Measurements from ENCODE around the gene OSR1. TPM values are rescaled to one million over a fixed set of nuclear protein-coding genes. Genes with fewer than 3 reads are reported as not detected.
"Not testable (repeated sequence)": the region's sequence is repeated elsewhere in the genome, so short reads cannot be mapped to it uniquely, and the experiment has no call there.

OSR1 gene
- polyA plus RNA-seq, 4 donors = 0.27 to 12.2 (median 2.2) TPM; not detected in 1

GRCh38 chr2:19319698-19320097 is 38.7 kb downstream of the OSR1 start:
- FAIRE-seq (no peak), DNase-seq (no peak)
- H3K9me3 ChIP-seq (ENCODE audit: control insufficient read depth in 2 of 2, insufficient read depth in 1 of 2, low read depth in 1 of 2, low read length in 1 of 2) = peaks cover 0 to 4% of the 10 kb centered on the region in 2 donors
- no peaks in the 10 kb centered on the region for H3K36me3 ChIP-seq (ENCODE audit: control insufficient read depth in 3 of 3, insufficient read depth in 2 of 3, low read depth in 1 of 3, low read length in 3 of 3)
- no peak overlapping the region for H3K4me3 ChIP-seq (ENCODE audit: low read depth in 1 of 3, low read length in 3 of 3)
- H3K27me3 ChIP-seq (ENCODE audit: control insufficient read depth in 3 of 3, insufficient read depth in 3 of 3, low read length in 3 of 3) = no peaks in the 10 kb centered on the region
- WGBS, 3 donors = 55 to 98% (median 69%) methylated on average over 3 of the region's 3 CpGs
- no peak overlapping the region for H3K27ac ChIP-seq (ENCODE audit: low read depth in 1 of 3, low read length in 2 of 3)
- no peaks in the 10 kb centered on the region for H3K4me1 ChIP-seq (ENCODE audit: control insufficient read depth in 3 of 3, insufficient read depth in 2 of 3, low read depth in 1 of 3, low read length in 2 of 3)

DNA sequence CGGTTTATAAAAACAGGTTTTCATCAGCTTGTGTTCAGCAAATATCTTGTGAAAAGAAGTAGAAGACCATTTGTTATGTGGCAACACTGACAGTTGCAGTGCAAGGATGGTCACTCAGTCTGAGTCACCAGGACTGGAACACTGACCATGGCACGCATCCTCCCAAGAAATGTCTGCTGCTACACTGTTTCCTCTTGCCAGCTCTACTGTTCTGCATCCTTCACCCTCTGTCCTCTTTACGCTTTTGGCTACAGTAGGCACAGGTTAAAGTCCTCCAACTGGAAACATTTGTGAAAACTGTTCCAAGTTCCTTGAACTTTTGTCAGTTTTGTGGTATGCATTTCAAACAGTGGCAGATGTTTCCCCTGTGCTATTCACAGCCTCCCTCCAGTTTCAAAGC is 39.4 kb downstream of the OSR1 start:
- Histone ChIP-seq H3K36me3 (ENCODE audit: control insufficient read depth in 3 of 3, insufficient read depth in 2 of 3, low read depth in 1 of 3, low read length in 3 of 3) (no peaks in the 10 kb centered on the region), H3K27me3 (ENCODE audit: control insufficient read depth in 3 of 3, insufficient read depth in 3 of 3, low read length in 3 of 3) (no peaks in the 10 kb centered on the region), H3K4me1 (ENCODE audit: control insufficient read depth in 3 of 3, insufficient read depth in 2 of 3, low read depth in 1 of 3, low read length in 2 of 3) (no peaks in the 10 kb centered on the region), H3K9me3 (ENCODE audit: control insufficient read depth in 2 of 2, insufficient read depth in 1 of 2, low read depth in 1 of 2, low read length in 1 of 2) (peaks cover 0 to 4% of the 10 kb centered on the region in 2 donors), H3K27ac (ENCODE audit: low read depth in 1 of 3, low read length in 2 of 3) (no peak overlapping the region), H3K4me3 (ENCODE audit: low read depth in 1 of 3, low read length in 3 of 3) (no peak overlapping the region)
- FAIRE-seq (no peak), DNase-seq (peak in 1 of 2 donors; percentile 8)
- 63 to 81% (median 72%) methylated on average over 3 of the region's 3 CpGs for WGBS, 3 donors

GRCh38 chr2:19313553-19313952 is 44.9 kb downstream of the OSR1 start:
- H3K9me3 ChIP-seq (ENCODE audit: control insufficient read depth in 2 of 2, insufficient read depth in 1 of 2, low read depth in 1 of 2, low read length in 1 of 2) = no peaks in the 10 kb centered on the region
- no peaks in the 10 kb centered on the region for H3K36me3 ChIP-seq (ENCODE audit: control insufficient read depth in 3 of 3, insufficient read depth in 2 of 3, low read depth in 1 of 3, low read length in 3 of 3)
- H3K27ac ChIP-seq (ENCODE audit: low read depth in 1 of 3, low read length in 2 of 3) = no peak overlapping the region
- H3K4me1 ChIP-seq (ENCODE audit: control insufficient read depth in 3 of 3, insufficient read depth in 2 of 3, low read depth in 1 of 3, low read length in 2 of 3) = no peaks in the 10 kb centered on the region
- H3K27me3 ChIP-seq (ENCODE audit: control insufficient read depth in 3 of 3, insufficient read depth in 3 of 3, low read length in 3 of 3) = no peaks in the 10 kb centered on the region
- WGBS, 3 donors = 70 to 85% (median 73%) methylated on average over 6 of the region's 6 CpGs
- H3K4me3 ChIP-seq (ENCODE audit: low read depth in 1 of 3, low read length in 3 of 3) = no peak overlapping the region
- FAIRE-seq = no peak
- no peak for DNase-seq

DNA sequence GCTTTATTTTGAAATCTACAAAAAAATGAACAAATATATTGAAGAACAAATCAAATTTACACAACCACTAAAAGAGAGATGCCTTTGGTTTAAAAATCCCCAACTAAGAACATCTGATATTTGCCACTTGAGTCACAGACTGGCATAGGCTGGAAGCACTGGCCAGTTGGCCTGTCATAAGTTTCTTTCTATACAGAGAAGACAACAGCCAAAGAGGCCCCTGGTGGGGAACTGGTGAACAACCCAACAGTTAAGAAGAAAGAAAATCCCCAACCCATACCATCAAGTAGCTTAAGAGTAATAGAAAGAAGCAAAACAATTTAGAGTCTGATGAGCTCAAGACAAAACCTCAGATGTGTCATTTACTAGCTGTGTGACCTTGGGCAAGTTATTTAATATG is 45.5 kb downstream of the OSR1 start:
- DNase-seq (no peak), FAIRE-seq (no peak)
- no peaks in the 10 kb centered on the region for H3K9me3 ChIP-seq (ENCODE audit: control insufficient read depth in 2 of 2, insufficient read depth in 1 of 2, low read depth in 1 of 2, low read length in 1 of 2)

GRCh38 chr2:19306065-19306464 is 52.4 kb downstream of the OSR1 start:
- not testable (repeated sequence) for H3K27ac ChIP-seq (ENCODE audit: low read depth in 1 of 3, low read length in 2 of 3); H3K27me3 ChIP-seq (ENCODE audit: control insufficient read depth in 3 of 3, insufficient read depth in 3 of 3, low read length in 3 of 3); H3K4me3 ChIP-seq (ENCODE audit: low read depth in 1 of 3, low read length in 3 of 3); H3K9me3 ChIP-seq (ENCODE audit: control insufficient read depth in 2 of 2, insufficient read depth in 1 of 2, low read depth in 1 of 2, low read length in 1 of 2); H3K36me3 ChIP-seq (ENCODE audit: control insufficient read depth in 3 of 3, insufficient read depth in 2 of 3, low read depth in 1 of 3, low read length in 3 of 3); H3K4me1 ChIP-seq (ENCODE audit: control insufficient read depth in 3 of 3, insufficient read depth in 2 of 3, low read depth in 1 of 3, low read length in 2 of 3); DNase-seq; FAIRE-seq
- 79 to 83% (median 81%) methylated on average over 16 to 17 of the region's 18 CpGs for WGBS, 3 donors

More for the DNA sequence above, 45.5 kb downstream of the OSR1 start:
- Histone ChIP-seq H3K27me3 (ENCODE audit: control insufficient read depth in 3 of 3, insufficient read depth in 3 of 3, low read length in 3 of 3) (no peaks in the 10 kb centered on the region), H3K36me3 (ENCODE audit: control insufficient read depth in 3 of 3, insufficient read depth in 2 of 3, low read depth in 1 of 3, low read length in 3 of 3) (no peaks in the 10 kb centered on the region), H3K4me3 (ENCODE audit: low read depth in 1 of 3, low read length in 3 of 3) (no peak overlapping the region), H3K27ac (ENCODE audit: low read depth in 1 of 3, low read length in 2 of 3) (no peak overlapping the region), H3K4me1 (ENCODE audit: control insufficient read depth in 3 of 3, insufficient read depth in 2 of 3, low read depth in 1 of 3, low read length in 2 of 3) (no peaks in the 10 kb centered on the region)

DNA sequence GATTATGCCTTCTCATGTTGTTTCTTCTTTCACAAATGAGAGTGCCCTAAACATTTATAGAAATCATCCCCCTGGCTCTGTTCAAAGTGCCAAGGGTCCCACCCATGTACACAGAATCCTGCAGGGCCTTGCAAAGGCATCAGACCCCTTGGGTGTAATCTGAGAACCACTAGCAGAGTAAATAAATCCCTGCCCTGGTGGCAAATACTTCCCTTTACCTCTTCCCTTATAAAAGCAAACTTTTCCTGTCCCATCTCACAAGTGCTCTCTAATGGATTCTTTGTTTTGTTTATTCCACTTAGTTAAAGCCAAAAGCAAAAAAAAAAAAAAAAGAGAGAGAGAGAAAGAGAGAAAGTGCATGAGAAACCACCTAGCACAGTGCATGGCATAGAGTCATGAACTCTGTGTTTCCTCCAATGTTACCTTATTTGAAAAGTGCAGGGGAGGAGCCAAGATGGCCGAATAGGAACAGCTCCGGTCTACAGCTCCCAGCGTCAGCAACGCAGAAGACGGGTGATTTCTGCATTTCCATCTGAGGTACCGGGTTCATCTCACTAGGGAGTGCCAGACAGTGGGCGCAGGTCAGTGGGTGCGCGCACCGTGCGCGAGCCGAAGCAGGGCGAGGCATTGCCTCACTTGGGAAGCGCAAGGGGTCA is 52.9 kb downstream of the OSR1 start:
- H3K36me3 ChIP-seq (ENCODE audit: control insufficient read depth in 3 of 3, insufficient read depth in 2 of 3, low read depth in 1 of 3, low read length in 3 of 3); H3K4me3 ChIP-seq (ENCODE audit: low read depth in 1 of 3, low read length in 3 of 3); H3K27me3 ChIP-seq (ENCODE audit: control insufficient read depth in 3 of 3, insufficient read depth in 3 of 3, low read length in 3 of 3); H3K27ac ChIP-seq (ENCODE audit: low read depth in 1 of 3, low read length in 2 of 3); FAIRE-seq; H3K9me3 ChIP-seq (ENCODE audit: control insufficient read depth in 2 of 2, insufficient read depth in 1 of 2, low read depth in 1 of 2, low read length in 1 of 2); DNase-seq; H3K4me1 ChIP-seq (ENCODE audit: control insufficient read depth in 3 of 3, insufficient read depth in 2 of 3, low read depth in 1 of 3, low read length in 2 of 3): not testable (repeated sequence)
- 86 to 95% (median 93%) methylated on average over 6 to 15 of the region's 15 CpGs for WGBS, 3 donors

DNA sequence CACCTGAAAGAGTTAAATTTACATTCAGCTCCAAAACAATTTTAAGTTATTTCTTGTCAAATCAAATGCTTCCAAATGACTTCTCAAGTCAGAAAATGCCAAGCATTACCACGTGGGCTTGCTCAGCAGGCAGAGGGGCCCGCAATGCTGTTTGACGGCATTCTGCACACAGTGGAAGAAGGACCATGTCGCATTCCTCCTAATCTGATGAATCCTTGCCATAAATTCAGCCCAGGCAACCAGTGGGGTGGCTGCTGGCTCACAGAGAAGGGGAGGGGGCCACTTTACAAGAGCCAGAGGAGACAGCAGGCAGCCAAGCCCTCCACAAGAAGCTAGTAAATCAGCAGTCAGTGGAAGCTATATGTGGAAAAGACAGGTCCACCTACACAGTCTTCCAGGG is 56.7 kb downstream of the OSR1 start:
- DNase-seq (no peak), FAIRE-seq (no peak)
- Histone ChIP-seq H3K9me3 (ENCODE audit: control insufficient read depth in 2 of 2, insufficient read depth in 1 of 2, low read depth in 1 of 2, low read length in 1 of 2) (no peaks in the 10 kb centered on the region), H3K4me3 (ENCODE audit: low read depth in 1 of 3, low read length in 3 of 3) (no peak overlapping the region), H3K4me1 (ENCODE audit: control insufficient read depth in 3 of 3, insufficient read depth in 2 of 3, low read depth in 1 of 3, low read length in 2 of 3) (no peaks in the 10 kb centered on the region), H3K27me3 (ENCODE audit: control insufficient read depth in 3 of 3, insufficient read depth in 3 of 3, low read length in 3 of 3) (no peaks in the 10 kb centered on the region), H3K27ac (ENCODE audit: low read depth in 1 of 3, low read length in 2 of 3) (no peak overlapping the region), H3K36me3 (ENCODE audit: control insufficient read depth in 3 of 3, insufficient read depth in 2 of 3, low read depth in 1 of 3, low read length in 3 of 3) (no peaks in the 10 kb centered on the region)
- 79 to 82% (median 81%) methylated on average over 4 of the region's 4 CpGs for WGBS, 3 donors
